IMR-90 (cell line): ENCODE measurements around the gene SLC19A2. TPM values are rescaled to one million over a fixed set of nuclear protein-coding genes. Genes with fewer than 3 reads are reported as not detected.

Experiments
- ATAC-seq: fragments of 200-7000 bp; cut with Tn5 transposase; 2 replicates; pipeline ENCODE4 v1.9.1; 2020; ENCODE audit warnings: low read depth, mild to moderate bottlenecking, moderate library complexity
- BruUV-seq: library from RNA; stranded (reverse); fragments of 400-500 nt; replicated peaks from 2 replicates; lab custom pipeline; 2021; lab: Mats Ljungman, UMichigan
- CTCF ChIA-PET: fragments of 300-600 bp; formaldehyde crosslinking; extraction: SDS; loops from one replicate; lab custom pipeline; 2021; ENCODE audit warnings: antibody characterized with exemption; lab: Yijun Ruan, JAX
- POLR2A ChIA-PET: fragments of 300-600 bp; sonication (Branson Sonifier 250); formaldehyde crosslinking; loops from one replicate; lab custom pipeline; 2022; ENCODE audit warnings: antibody characterized with exemption; ENCODE audit not compliant: unreplicated experiment; lab: Charles Lee
- DNase-seq: peaks from one replicate; pipeline ENCODE4 v3.0.0; 2013
- H2AFZ ChIP-seq: replicated peaks from 2 replicates; pipeline ENCODE3; 2013; ENCODE audit warnings: low read length, mild to moderate bottlenecking; ENCODE audit not compliant: poor library complexity
- H2AK5ac ChIP-seq: 2 replicates; pipeline ENCODE4 v1.6.1; 2013; ENCODE audit warnings: low read depth, low read length, inconsistent platforms
- H2AK9ac ChIP-seq: replicated peaks from 2 replicates; pipeline ENCODE3; 2013; ENCODE audit warnings: mild to moderate bottlenecking, low read depth, low read length, moderate library complexity; ENCODE audit not compliant: poor library complexity
- H2BK120ac ChIP-seq: 2 replicates; pipeline ENCODE4 v1.6.1; 2013; ENCODE audit warnings: low read depth, low read length, inconsistent platforms
- H2BK15ac ChIP-seq: 3 replicates; pipeline ENCODE4 v1.6.1; 2013; ENCODE audit warnings: low read depth, low read length, inconsistent platforms
- H2BK20ac ChIP-seq: 2 replicates; pipeline ENCODE4 v1.6.1; 2013; ENCODE audit warnings: low read depth, mild to moderate bottlenecking, inconsistent platforms, low read length, moderate library complexity
- H2BK5ac ChIP-seq: 2 replicates; pipeline ENCODE4 v1.6.1; 2013; ENCODE audit warnings: mild to moderate bottlenecking, low read depth, low read length, inconsistent platforms; ENCODE audit not compliant: poor library complexity, severe bottlenecking
- H3K14ac ChIP-seq: replicated peaks from 2 replicates; pipeline ENCODE4 v1.6.1; 2013; ENCODE audit warnings: low read depth, low read length, inconsistent platforms
- H3K18ac ChIP-seq: 2 replicates; pipeline ENCODE4 v1.6.1; 2013; ENCODE audit warnings: low read depth, low read length, control low read depth
- H3K23ac ChIP-seq: 2 replicates; pipeline ENCODE4 v1.6.1; 2013; ENCODE audit warnings: low read depth, low read length, inconsistent platforms
- H3K27ac ChIP-seq: 2 replicates; pipeline ENCODE4 v1.5.1; 2013; ENCODE audit warnings: mild to moderate bottlenecking, control low read depth, low read length; ENCODE audit not compliant: insufficient read depth
- H3K27me3 ChIP-seq: 2 replicates; pipeline ENCODE4 v1.6.1; 2013; ENCODE audit warnings: low read length; ENCODE audit not compliant: control insufficient read depth, insufficient read depth
- H3K36me3 ChIP-seq: 2 replicates; pipeline ENCODE4 v1.6.1; 2013; ENCODE audit warnings: low read length, mixed read lengths; ENCODE audit not compliant: control insufficient read depth, insufficient read depth
- H3K4ac ChIP-seq: 2 replicates; pipeline ENCODE4 v1.6.1; 2013; ENCODE audit warnings: low read depth, low read length, inconsistent platforms
- H3K4me1 ChIP-seq: 2 replicates; pipeline ENCODE4 v1.6.1; 2013; ENCODE audit warnings: low read length, mixed read lengths; ENCODE audit not compliant: control insufficient read depth, insufficient read depth
- H3K4me2 ChIP-seq: 2 replicates; pipeline ENCODE4 v1.6.1; 2013; ENCODE audit warnings: low read depth, mild to moderate bottlenecking, control low read depth, low read length, moderate library complexity
- H3K4me3 ChIP-seq: 2 replicates; pipeline ENCODE4 v1.5.1; 2013; ENCODE audit warnings: low read depth, mild to moderate bottlenecking, control low read depth, low read length, moderate library complexity; ENCODE audit not compliant: insufficient read depth
- H3K56ac ChIP-seq: 2 replicates; pipeline ENCODE4 v1.6.1; 2013; ENCODE audit warnings: low read length, inconsistent platforms; ENCODE audit not compliant: insufficient read depth; ENCODE audit errors: extremely low read depth
- H3K79me1 ChIP-seq, 2 experiments: 2 replicates each; pipeline ENCODE4 v1.6.1; 2013; ENCODE audit warnings: low read length in 2 of 2, inconsistent platforms in 1 of 2, low read depth in 1 of 2
- H3K9ac ChIP-seq: 2 replicates; pipeline ENCODE4 v1.6.1; 2013; ENCODE audit warnings: low read depth, low read length, control low read depth
- H3K9me1 ChIP-seq: 2 replicates; pipeline ENCODE4 v1.6.1; 2013; ENCODE audit warnings: low read length, inconsistent platforms; ENCODE audit not compliant: insufficient read depth
- H3K9me3 ChIP-seq: 2 replicates; pipeline ENCODE4 v1.6.1; 2013; ENCODE audit warnings: low read length; ENCODE audit not compliant: control insufficient read depth, insufficient read depth
- H4K20me1 ChIP-seq: 2 replicates; pipeline ENCODE4 v1.6.1; 2013; ENCODE audit warnings: low read length, inconsistent platforms; ENCODE audit not compliant: insufficient read depth
- H4K5ac ChIP-seq: 2 replicates; pipeline ENCODE4 v1.6.1; 2013; ENCODE audit warnings: mild to moderate bottlenecking, low read depth, low read length, control low read depth
- H4K8ac ChIP-seq, 2 experiments: 2 replicates each; pipeline ENCODE4 v1.6.1; 2013; ENCODE audit warnings: low read depth in 2 of 2, low read length in 2 of 2, control low read depth in 1 of 2, inconsistent platforms in 1 of 2
- H4K91ac ChIP-seq: 2 replicates; pipeline ENCODE4 v1.6.1; 2013; ENCODE audit warnings: low read depth, low read length, inconsistent platforms; ENCODE audit not compliant: insufficient read depth
- WGBS, 2 experiments: methylation state at CpG; one replicate each; pipeline versions ENCODE4 v1.1.5 to v1.1.7; 2013; ENCODE audit warnings: missing lambda C conversion rate in 2 of 2; ENCODE audit not compliant: insufficient read length in 1 of 2; ENCODE audit errors: extremely low coverage in 2 of 2; 5-methylcytosine and 5-hydroxymethylcytosine counted together
- dilution Hi-C: fragments of 300-500 bp; cut with HindIII; formaldehyde crosslinking; loops from one replicate; pipeline ENCODE4 v1.14.3; 2018; ENCODE audit warnings: low sequenced_read_pairs; ENCODE audit not compliant: unreplicated experiment
- in situ Hi-C: fragments of 300-500 bp; cut with MboI; formaldehyde crosslinking; loops from 3 replicates; pipeline ENCODE4 v1.14.3; 2019; ENCODE audit warnings: low sequenced_read_pairs, inconsistent platforms, mixed read lengths
- intact Hi-C: fragments of 100-400 bp; cut with micrococcal nuclease; formaldehyde crosslinking; loops from 2 replicates; pipeline ENCODE4 v1.10.0; 2022
- polyA plus RNA-seq, 3 experiments: library from polyadenylated mRNA; depleted of rRNA; stranded (reverse); fragments of >200 nt; gene quantifications; 2 replicates each; pipeline ENCODE4 v1.2.3, GENCODE V29; 2012; ENCODE audit warnings: low replicate concordance in 1 of 3
- total RNA-seq: library from RNA; depleted of rRNA; stranded (reverse); fragments of >200 nt; gene quantifications from 2 replicates; pipeline ENCODE4 v1.2.3, GENCODE V29; 2012
- TF ChIP-seq, protein P1 (sequence below): fragments of 150-350 bp; IDR thresholded peaks from 2 replicates; pipeline ENCODE4 v1.6.1; 2016; ENCODE audit warnings: low read depth, mild to moderate bottlenecking, low read length, moderate library complexity, borderline replicate concordance

The SLC19A2 gene
- total and polyA plus RNA-seq, 2 of the 4 experiments (the other 2 are of a cell fraction) = 3.6 to 5.2 TPM

DNA sequence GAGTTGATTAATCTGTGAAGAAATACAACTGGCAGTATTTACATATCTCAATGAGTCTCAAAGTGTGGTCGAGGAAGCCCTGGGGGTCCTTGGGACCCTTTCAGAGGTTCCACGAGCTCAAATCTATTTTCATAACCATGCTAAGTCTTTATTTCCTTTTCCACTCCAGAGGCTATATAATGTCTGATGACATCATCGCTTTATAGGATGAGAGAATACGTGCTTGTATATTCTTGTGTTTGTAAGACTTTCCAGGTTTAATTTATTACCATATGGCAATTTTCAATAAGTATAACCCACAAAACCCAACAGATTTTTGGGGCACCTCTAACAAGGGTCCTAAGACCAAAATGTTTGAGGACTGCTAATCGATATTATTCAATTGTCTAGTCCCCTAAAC, 1.4 kb upstream of the SLC19A2 start:
- Histone ChIP-seq H3K4ac (no peak overlapping the region), H2BK15ac (no peak overlapping the region), H2BK5ac (peak overlapping the region; percentile 64), H2BK120ac (no peak overlapping the region), H3K9me3 (no peaks in the 10 kb centered on the region), H4K5ac (0 out of 2 replicates have a peak overlapping the region, but pooled peaks have one; percentile 13), H4K20me1 (no peaks in the 10 kb centered on the region), H3K14ac (0 out of 2 replicates have a peak overlapping the region, but pooled peaks have one; percentile 66), H3K9ac (no peak overlapping the region), H4K91ac (no peak overlapping the region), H3K4me2 (peak overlapping the region; percentile 64), H2BK20ac (no peak overlapping the region), H3K4me1 (peaks cover 5% of the 10 kb centered on the region), H3K9me1 (0 out of 2 replicates have a peak, but pooled peaks cover 4% of the 10 kb centered on the region), H3K36me3 (no peaks in the 10 kb centered on the region), H2AK5ac (no peak overlapping the region), H3K56ac (no peak overlapping the region), H3K27me3 (no peaks in the 10 kb centered on the region), H2AK9ac (no peak overlapping the region), H3K4me3 (no peak overlapping the region), H2AFZ (no peak overlapping the region), H3K27ac (no peak overlapping the region), H4K8ac (0 out of 4 replicates have a peak overlapping the region, but pooled peaks of 1 of the 2 experiments have one; percentile 14), H3K18ac (no peak overlapping the region), H3K23ac (no peak overlapping the region), H3K79me1 (peaks cover 9 to 21% of the 10 kb centered on the region in 2 experiments; a peak in 3 of 4 replicates)
- POLR2A ChIA-PET = no interaction called here
- CTCF ChIA-PET = no interaction called here
- no TSS peak for BruUV-seq
- in situ Hi-C loops = loop anchor here (10.0 kb wide), 1 partner anchor 372 kb away; no protein-coding TSS in a partner anchor
- TF ChIP-seq, protein P1, sequence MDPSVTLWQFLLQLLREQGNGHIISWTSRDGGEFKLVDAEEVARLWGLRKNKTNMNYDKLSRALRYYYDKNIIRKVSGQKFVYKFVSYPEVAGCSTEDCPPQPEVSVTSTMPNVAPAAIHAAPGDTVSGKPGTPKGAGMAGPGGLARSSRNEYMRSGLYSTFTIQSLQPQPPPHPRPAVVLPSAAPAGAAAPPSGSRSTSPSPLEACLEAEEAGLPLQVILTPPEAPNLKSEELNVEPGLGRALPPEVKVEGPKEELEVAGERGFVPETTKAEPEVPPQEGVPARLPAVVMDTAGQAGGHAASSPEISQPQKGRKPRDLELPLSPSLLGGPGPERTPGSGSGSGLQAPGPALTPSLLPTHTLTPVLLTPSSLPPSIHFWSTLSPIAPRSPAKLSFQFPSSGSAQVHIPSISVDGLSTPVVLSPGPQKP = no peak
- intact Hi-C loops = loop anchor here (2.0 to 10.0 kb wide), 2 partner anchors 52 to 318 kb away; no protein-coding TSS in a partner anchor
- dilution Hi-C loops = no loop called here
- DNase-seq = peak; percentile 15
- no CpG with 5 or more reads among the region's 5 CpGs for WGBS, 2 experiments
- ATAC-seq = no peak
